Heart left ventricle (tissue), 13 donors: Measurements from ENCODE around the gene MIPOL1.

ENCODE experiments used
- POLR2A ChIP-seq, 2 donors: fragments of 450-650 bp; IDR thresholded peaks; one replicate each; pipeline ENCODE4 v1.6.1; 2017; ENCODE audit warnings: antibody characterized with exemption in 2 of 2, mild to moderate bottlenecking in 2 of 2, moderate library complexity in 2 of 2
- TF ChIP-seq, protein P1 (sequence below), 12 donors: fragments of 200-600 bp; sonication (generic) in 4 of 12; IDR thresholded peaks; one replicate each; pipeline versions ENCODE4 v1.5.0 to v1.8.0; 2018 to 2022; ENCODE audit warnings: antibody characterized with exemption in 12 of 12, mild to moderate bottlenecking in 5 of 12
- donor health status: ischemic (EF 13 %, LVEDD 7.1; RV severe dilation, severe dysfunction).
- donor health status: DM: no; HTN: yes; CAD: no.
- donor health status: DM: no; HTN: no; CAD: no.
- donor health status: ischemic (EF 25% LVEDD 6.9; RV normal size, moderate dysfunction).
- donor health status: ischemic (EF 25% LVEDD 5.7; RV mildly dilated, moderate dysfunction).
- donor health status: ischemic (EF 35%, LVEDD 5.7; RV mildly dilated, moderate dysfunction).
- donor health status: nonischemic (EF 11% LVEDD 7.7; RV severe dilation, severe dysfunction).
- donor health status: DM: yes; HTN: yes; CAD: no.
- donor health status: PGD.
- donor health status: ischemic (EF 29% LVEDD 5.4; RV normal size, mild dysfunction).
- donor health status: nonischemic (EF 23%, LVEDD 6.1; RV moderate dilation, normal function).

DNA sequence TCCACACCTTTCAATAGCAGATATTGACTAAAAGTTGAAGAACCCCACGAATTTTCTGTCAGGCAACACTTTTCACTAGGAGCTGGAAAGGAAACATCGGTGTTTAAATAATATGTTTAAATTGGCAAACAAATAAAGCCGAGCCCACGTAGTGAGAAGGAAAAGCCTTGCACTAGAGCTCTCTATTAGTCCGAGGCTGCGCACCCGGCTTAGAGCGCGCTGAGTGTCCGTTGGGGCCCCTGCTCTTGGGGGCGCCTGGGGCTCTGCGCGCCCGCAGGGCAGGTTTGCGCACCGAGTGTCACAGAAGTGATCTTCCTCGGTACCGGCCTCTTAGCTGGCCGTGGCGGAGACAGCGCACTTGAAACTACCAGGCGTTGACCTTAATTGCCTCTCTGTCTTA is 404.1 kb downstream of the MIPOL1 start:
- TF ChIP-seq, protein P1, sequence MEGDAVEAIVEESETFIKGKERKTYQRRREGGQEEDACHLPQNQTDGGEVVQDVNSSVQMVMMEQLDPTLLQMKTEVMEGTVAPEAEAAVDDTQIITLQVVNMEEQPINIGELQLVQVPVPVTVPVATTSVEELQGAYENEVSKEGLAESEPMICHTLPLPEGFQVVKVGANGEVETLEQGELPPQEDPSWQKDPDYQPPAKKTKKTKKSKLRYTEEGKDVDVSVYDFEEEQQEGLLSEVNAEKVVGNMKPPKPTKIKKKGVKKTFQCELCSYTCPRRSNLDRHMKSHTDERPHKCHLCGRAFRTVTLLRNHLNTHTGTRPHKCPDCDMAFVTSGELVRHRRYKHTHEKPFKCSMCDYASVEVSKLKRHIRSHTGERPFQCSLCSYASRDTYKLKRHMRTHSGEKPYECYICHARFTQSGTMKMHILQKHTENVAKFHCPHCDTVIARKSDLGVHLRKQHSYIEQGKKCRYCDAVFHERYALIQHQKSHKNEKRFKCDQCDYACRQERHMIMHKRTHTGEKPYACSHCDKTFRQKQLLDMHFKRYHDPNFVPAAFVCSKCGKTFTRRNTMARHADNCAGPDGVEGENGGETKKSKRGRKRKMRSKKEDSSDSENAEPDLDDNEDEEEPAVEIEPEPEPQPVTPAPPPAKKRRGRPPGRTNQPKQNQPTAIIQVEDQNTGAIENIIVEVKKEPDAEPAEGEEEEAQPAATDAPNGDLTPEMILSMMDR (IDR thresholded peaks at IDR 0.05) = no peak
- no peak for TF ChIP-seq POLR2A (IDR thresholded peaks at IDR 0.05)
